ENCODE data around the gene ARL14EPL. TPM values are rescaled to one million over a fixed set of nuclear protein-coding genes. Genes with fewer than 3 reads are reported as not detected.

The ARL14EPL gene
- total and polyA plus RNA-seq, 2 experiments from 2014 or later, result not detected

- no peak for TF ChIP-seq NANOG (IDR thresholded peaks at IDR 0.05; ENCODE audit: borderline replicate concordance)
These were observed 30.0 kb upstream of the ARL14EPL start (continued) for GRCh38 chr5:116002116-116002906.

GRCh38 chr5:116004248-116004647 lies 28.0 kb upstream of the ARL14EPL start:
- Histone ChIP-seq H2AFZ (no peak overlapping the region), H3K4me3 (no peak overlapping the region), H4K20me1 (replicated peaks; ENCODE audit: insufficient read depth) (no peaks in the 10 kb centered on the region), H3K36me3 (ENCODE audit: insufficient read depth) (no peaks in the 10 kb centered on the region), H3K4me1 (ENCODE audit: insufficient read depth) (no peaks in the 10 kb centered on the region), H3K79me2 (replicated peaks; ENCODE audit: insufficient read depth) (no peaks in the 10 kb centered on the region), H3F3A (replicated peaks; ENCODE audit: low read depth) (no peaks in the 10 kb centered on the region), H3K27ac (ENCODE audit: low read depth) (no peak overlapping the region), H3K9me2 (ENCODE audit: insufficient read depth) (no peaks in the 10 kb centered on the region), H3K27me3 (ENCODE audit: insufficient read depth) (no peaks in the 10 kb centered on the region), H3K4me2 (no peak overlapping the region)
- Mint-ChIP-seq H3K4me1 (peaks cover 5% of the 10 kb centered on the region; the same call in 2 of the 3 replicates), H3K27me3 (ENCODE audit: insufficient read depth, low read depth, poor library complexity) (no peaks in the 10 kb centered on the region), H3K27ac (no peak overlapping the region), H3K9me3 (no peaks in the 10 kb centered on the region), H3K4me3 (no peak overlapping the region), H3K36me3 (ENCODE audit: low read depth) (no peaks in the 10 kb centered on the region)
- DNase-seq (ENCODE audit: low spot score) (no peak), ATAC-seq (no peak)
- TF ChIP-seq, protein P1, sequence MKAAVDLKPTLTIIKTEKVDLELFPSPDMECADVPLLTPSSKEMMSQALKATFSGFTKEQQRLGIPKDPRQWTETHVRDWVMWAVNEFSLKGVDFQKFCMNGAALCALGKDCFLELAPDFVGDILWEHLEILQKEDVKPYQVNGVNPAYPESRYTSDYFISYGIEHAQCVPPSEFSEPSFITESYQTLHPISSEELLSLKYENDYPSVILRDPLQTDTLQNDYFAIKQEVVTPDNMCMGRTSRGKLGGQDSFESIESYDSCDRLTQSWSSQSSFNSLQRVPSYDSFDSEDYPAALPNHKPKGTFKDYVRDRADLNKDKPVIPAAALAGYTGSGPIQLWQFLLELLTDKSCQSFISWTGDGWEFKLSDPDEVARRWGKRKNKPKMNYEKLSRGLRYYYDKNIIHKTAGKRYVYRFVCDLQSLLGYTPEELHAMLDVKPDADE (IDR thresholded peaks at IDR 0.05), result no peak
- TF ChIP-seq ZNF114 (CRISPR knock-in tag; IDR thresholded peaks at IDR 0.05) (no peak), STAT1 (IDR thresholded peaks at IDR 0.05; ENCODE audit: unreplicated experiment) (no peak), EZH2phosphoT487 (IDR thresholded peaks at IDR 0.05; ENCODE audit: unreplicated experiment) (no peak), JUNB (IDR thresholded peaks at IDR 0.05; ENCODE audit: unreplicated experiment) (no peak), ZNF462 (CRISPR knock-in tag; IDR thresholded peaks at IDR 0.05) (no peak), EZH2 (IDR thresholded peaks at IDR 0.05; ENCODE audit: low read depth, unreplicated experiment) (no peak), ZNF331 (CRISPR knock-in tag; IDR thresholded peaks at IDR 0.05; ENCODE audit: low read depth) (no peak), NANOG (IDR thresholded peaks at IDR 0.05; ENCODE audit: borderline replicate concordance) (no peak), POLR2AphosphoS5 (IDR thresholded peaks at IDR 0.05; ENCODE audit: low read depth) (no peak)
- TF ChIP-seq, protein P2, sequence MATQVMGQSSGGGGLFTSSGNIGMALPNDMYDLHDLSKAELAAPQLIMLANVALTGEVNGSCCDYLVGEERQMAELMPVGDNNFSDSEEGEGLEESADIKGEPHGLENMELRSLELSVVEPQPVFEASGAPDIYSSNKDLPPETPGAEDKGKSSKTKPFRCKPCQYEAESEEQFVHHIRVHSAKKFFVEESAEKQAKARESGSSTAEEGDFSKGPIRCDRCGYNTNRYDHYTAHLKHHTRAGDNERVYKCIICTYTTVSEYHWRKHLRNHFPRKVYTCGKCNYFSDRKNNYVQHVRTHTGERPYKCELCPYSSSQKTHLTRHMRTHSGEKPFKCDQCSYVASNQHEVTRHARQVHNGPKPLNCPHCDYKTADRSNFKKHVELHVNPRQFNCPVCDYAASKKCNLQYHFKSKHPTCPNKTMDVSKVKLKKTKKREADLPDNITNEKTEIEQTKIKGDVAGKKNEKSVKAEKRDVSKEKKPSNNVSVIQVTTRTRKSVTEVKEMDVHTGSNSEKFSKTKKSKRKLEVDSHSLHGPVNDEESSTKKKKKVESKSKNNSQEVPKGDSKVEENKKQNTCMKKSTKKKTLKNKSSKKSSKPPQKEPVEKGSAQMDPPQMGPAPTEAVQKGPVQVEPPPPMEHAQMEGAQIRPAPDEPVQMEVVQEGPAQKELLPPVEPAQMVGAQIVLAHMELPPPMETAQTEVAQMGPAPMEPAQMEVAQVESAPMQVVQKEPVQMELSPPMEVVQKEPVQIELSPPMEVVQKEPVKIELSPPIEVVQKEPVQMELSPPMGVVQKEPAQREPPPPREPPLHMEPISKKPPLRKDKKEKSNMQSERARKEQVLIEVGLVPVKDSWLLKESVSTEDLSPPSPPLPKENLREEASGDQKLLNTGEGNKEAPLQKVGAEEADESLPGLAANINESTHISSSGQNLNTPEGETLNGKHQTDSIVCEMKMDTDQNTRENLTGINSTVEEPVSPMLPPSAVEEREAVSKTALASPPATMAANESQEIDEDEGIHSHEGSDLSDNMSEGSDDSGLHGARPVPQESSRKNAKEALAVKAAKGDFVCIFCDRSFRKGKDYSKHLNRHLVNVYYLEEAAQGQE (IDR thresholded peaks at IDR 0.05; ENCODE audit: unreplicated experiment), result no peak
- TF ChIP-seq, protein P3, sequence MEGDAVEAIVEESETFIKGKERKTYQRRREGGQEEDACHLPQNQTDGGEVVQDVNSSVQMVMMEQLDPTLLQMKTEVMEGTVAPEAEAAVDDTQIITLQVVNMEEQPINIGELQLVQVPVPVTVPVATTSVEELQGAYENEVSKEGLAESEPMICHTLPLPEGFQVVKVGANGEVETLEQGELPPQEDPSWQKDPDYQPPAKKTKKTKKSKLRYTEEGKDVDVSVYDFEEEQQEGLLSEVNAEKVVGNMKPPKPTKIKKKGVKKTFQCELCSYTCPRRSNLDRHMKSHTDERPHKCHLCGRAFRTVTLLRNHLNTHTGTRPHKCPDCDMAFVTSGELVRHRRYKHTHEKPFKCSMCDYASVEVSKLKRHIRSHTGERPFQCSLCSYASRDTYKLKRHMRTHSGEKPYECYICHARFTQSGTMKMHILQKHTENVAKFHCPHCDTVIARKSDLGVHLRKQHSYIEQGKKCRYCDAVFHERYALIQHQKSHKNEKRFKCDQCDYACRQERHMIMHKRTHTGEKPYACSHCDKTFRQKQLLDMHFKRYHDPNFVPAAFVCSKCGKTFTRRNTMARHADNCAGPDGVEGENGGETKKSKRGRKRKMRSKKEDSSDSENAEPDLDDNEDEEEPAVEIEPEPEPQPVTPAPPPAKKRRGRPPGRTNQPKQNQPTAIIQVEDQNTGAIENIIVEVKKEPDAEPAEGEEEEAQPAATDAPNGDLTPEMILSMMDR (conservative IDR thresholded peaks at IDR 0.05; ENCODE audit: low read depth in 2 of 2), result no peak
